ENCODE measurements around the gene TUBA1B.
"Not testable (repeated sequence)": the region's sequence is repeated elsewhere in the genome, so short reads cannot be mapped to it uniquely, and the experiment has no call there.

Gene TUBA1B

GRCh38 chr12:49131051-49131893 lies at the start of gene TUBA1B:
TSS of gene TUBA1B (minus strand) at chr12:49131395. CDS start at chr12:49131300, 95 bp downstream.
- DNase-seq (ENCODE audit: low read depth) = no peak

- no peak for DNase-seq (ENCODE audit: low read depth)
Measured at GRCh38 chr12:49174218-49174617, 43.0 kb upstream of the TUBA1B start.

GRCh38 chr12:49170924-49171323 lies 39.7 kb upstream of the TUBA1B start:
- DNase-seq (ENCODE audit: low read depth) = no peak

GRCh38 chr12:49165114-49165513 lies 33.9 kb upstream of the TUBA1B start:
- no peak for DNase-seq (ENCODE audit: low read depth)

GRCh38 chr12:49161901-49162300 lies 30.7 kb upstream of the TUBA1B start:
- DNase-seq (ENCODE audit: low read depth) = not testable (repeated sequence)

GRCh38 chr12:49161092-49161795 lies 30.0 kb upstream of the TUBA1B start:
- DNase-seq (ENCODE audit: low read depth) = no peak

- DNase-seq (ENCODE audit: low read depth) = no peak
Measured at GRCh38 chr12:49160399-49160798, 29.2 kb upstream of the TUBA1B start.

- no peak for DNase-seq (ENCODE audit: low read depth)
Measured at GRCh38 chr12:49154221-49154620, 23.0 kb upstream of the TUBA1B start.

GRCh38 chr12:49147384-49147783 lies 16.2 kb upstream of the TUBA1B start:
- no peak for DNase-seq (ENCODE audit: low read depth)

- no peak for DNase-seq (ENCODE audit: low read depth)
Measured at GRCh38 chr12:49146406-49146805, 15.2 kb upstream of the TUBA1B start.

GRCh38 chr12:49144384-49144783 lies 13.2 kb upstream of the TUBA1B start:
- no peak for DNase-seq (ENCODE audit: low read depth)

- no peak for DNase-seq (ENCODE audit: low read depth)
Measured at GRCh38 chr12:49138999-49139398, 7.8 kb upstream of the TUBA1B start.

GRCh38 chr12:49138587-49138986 lies 7.4 kb upstream of the TUBA1B start:
- no peak for DNase-seq (ENCODE audit: low read depth)

GRCh38 chr12:49137476-49137875 lies 6.3 kb upstream of the TUBA1B start:
- DNase-seq (ENCODE audit: low read depth) = peak; percentile 11

GRCh38 chr12:49136997-49137396 lies 5.8 kb upstream of the TUBA1B start:
- DNase-seq (ENCODE audit: low read depth) = not testable (repeated sequence)

- DNase-seq (ENCODE audit: low read depth) = no peak
Measured at GRCh38 chr12:49133590-49133989, 2.4 kb upstream of the TUBA1B start.

GRCh38 chr12:49133014-49133413 lies 1.8 kb upstream of the TUBA1B start:
- DNase-seq (ENCODE audit: low read depth) = no peak

- no peak for DNase-seq (ENCODE audit: low read depth)
Measured at GRCh38 chr12:49131894-49132461, 783 bp upstream of the TUBA1B start.

GRCh38 chr12:49130151-49131050 lies 794 bp downstream of the TUBA1B start:
- DNase-seq (ENCODE audit: low read depth) = peak; percentile 54

GRCh38 chr12:49129332-49130150 lies 1.7 kb downstream of the TUBA1B start:
- DNase-seq (ENCODE audit: low read depth) = no peak

- DNase-seq (ENCODE audit: low read depth) = not testable (repeated sequence)
Measured at GRCh38 chr12:49127971-49128370, 3.2 kb downstream of the TUBA1B start.

All from GM04503 (cell line).